Left colon (tissue), 2 donors: ENCODE data around the gene MIOX. TPM values are rescaled to one million over a fixed set of nuclear protein-coding genes. Genes with fewer than 3 reads are reported as not detected.

Source experiments
- ATAC-seq: fragments of 200-7000 bp; cut with Tn5 transposase; one replicate; pipeline ENCODE4 v1.9.1; 2020; ENCODE audit warnings: mild to moderate bottlenecking, moderate library complexity
- DNase-seq, 2 donors: peaks; one replicate each; pipeline ENCODE4 v3.0.0-alpha.2; 2020
- intact Hi-C, 2 donors: fragments of 100-400 bp; cut with DNase I in 1 of 2; cut with micrococcal nuclease in 1 of 2; formaldehyde crosslinking; loops; one replicate each; pipeline versions ENCODE4 v1.11.2 to v1.14.0; 2022; cut with DNase I, micrococcal nuclease
- total RNA-seq, 2 donors: library from RNA; stranded (reverse); fragmentation: NEBNext Ultra II Directional; extraction: Animal tissue kit (Norgen Biotek cat#: 25700); gene quantifications; one replicate each; pipeline ENCODE4 v1.2.1, GENCODE V29; 2021
- donor health status: DM: no; HTN: no; CAD: no.
- donor health status: DM: yes; HTN: yes; CAD: no.

MIOX gene
- total RNA-seq, 2 donors from 2014 or later = not detected

DNA sequence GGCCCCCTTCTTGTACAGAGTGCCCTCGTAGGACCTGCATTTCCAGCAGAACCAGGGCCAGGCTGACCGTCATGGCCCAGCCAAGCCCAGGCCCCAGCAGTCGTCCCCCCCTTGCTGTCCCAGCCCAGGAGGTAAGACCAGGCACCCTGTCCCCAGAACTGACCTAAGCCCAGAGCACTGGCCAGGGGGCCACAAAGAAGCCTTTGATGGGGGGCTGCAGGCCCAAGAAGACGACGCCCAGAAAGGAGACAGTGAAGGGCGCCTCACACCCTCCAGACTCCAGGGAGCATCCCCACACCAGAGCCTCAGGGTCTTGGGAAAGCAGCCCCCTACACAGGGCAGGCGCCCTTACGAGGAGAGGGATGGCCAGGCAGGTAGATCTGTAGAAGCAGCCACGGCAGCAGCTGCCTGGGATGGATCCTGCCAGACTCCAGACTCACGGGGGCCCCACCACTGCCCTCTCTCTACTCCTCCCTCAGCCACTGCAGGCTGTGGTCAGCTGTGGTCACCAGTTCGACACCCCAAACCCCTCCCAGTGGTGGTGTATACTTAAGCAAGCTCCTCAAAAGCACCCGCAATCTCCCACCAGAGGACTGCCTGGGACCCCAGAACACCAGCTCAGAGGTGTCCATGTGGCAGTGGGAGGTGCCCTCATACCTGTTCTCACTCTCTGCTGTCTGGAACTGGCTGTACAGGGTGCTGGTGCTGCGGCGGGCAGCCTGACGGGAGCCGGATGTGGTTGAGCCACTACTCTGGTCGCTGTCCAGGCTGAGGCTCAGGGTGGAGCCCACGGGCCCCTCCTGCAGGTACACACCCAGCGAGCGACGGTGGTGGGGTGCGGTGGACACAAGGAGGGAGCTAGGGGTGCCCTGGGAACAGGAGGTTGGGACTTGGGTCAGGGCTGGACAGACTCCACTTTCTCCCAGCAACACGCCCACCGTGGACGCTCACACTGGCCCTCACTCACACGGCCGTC, 38.8 kb upstream of the MIOX start:
- ATAC-seq = no peak
- no peak for DNase-seq
- intact Hi-C loops = no loop called here

DNA sequence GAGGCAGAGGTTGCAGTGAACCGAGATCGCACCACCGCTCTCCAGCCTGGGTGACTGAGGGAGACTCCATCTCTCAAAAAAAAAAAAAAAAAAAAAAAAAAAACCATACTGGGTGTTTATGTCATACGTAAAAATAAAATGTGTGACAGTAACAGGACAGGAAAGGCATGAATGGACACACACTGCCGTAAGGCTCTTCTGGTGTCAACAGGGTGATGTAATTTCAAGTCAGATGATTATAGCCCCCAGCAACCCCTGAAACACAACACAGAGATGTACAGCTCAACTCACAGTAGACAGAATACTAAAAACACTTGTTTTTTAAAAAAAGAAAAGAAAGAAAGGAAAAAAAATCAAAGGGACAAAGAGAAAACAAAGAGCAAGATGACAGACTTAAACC, 34.0 kb upstream of the MIOX start:
- DNase-seq = no peak
- intact Hi-C loops = no loop called here
- no peak for ATAC-seq

DNA sequence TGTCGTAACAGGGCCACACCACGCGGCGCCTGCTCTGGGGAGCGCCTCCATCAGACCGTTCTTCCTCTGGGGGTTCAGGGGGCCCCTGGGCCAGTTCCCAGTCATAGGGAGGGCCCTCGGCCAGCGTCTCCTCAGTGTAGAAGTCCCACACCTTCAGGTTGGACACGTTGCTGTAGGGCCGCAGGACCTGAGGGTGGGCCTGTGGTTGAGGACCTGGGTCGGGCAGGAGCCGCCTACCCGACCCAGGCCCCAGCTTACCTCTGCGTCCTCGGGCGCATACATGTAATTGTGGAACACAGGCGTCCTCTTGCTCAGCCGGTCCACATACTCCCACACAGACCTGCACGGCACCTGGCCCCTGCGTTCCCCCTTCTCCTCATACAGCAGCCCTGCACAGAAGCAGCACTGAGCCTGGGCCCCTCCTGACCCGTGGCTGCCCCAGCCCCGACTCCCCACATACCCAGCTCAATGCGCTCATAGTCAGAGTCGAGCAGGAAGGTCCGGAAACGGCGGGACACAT, 32.0 kb upstream of the MIOX start:
- no peak for DNase-seq
- no peak for ATAC-seq
- intact Hi-C loops = no loop called here

DNA sequence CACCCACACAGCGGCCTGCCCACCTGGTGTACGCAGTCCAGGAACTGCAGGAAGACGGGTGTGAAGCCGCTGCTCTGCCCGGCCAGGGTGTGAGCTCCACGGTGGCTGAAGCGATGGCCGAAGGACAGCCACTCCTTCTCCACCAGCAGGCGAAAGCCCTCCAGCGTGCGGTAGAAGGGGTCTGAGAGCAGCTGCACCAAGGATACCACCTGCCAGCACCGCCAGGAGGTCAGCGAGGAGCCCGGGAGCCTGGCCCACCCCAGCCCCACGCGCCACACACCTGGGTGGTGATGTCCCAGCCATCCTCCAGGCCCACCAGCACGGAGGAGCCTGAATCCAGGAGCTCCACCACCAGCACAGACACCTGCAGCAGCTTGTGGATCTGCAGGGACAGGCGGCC, 31.5 kb upstream of the MIOX start:
- DNase-seq = no peak
- intact Hi-C loops = no loop called here
- no peak for ATAC-seq

DNA sequence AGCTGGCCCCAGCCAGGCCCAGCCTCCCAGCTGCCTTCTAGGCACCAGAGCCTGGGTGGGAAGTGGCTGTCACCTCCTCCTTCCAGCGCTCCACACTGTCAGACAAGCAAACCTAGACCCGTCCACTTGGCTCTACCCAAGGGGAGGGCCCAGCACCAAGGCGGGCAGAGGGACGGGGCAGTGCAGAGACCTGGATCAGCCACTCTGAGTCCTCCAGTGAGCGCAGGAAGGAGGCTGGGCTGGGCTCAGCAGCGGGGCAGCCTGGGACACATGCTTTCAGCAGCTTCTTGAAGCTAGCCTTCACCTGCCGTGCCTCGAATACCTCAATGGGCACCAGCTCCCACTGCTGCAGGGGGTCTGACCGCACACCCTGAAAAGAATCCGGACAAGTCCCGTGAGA, 30.6 kb upstream of the MIOX start:
- ATAC-seq (no peak), DNase-seq (no peak)
- intact Hi-C loops = no loop called here

DNA sequence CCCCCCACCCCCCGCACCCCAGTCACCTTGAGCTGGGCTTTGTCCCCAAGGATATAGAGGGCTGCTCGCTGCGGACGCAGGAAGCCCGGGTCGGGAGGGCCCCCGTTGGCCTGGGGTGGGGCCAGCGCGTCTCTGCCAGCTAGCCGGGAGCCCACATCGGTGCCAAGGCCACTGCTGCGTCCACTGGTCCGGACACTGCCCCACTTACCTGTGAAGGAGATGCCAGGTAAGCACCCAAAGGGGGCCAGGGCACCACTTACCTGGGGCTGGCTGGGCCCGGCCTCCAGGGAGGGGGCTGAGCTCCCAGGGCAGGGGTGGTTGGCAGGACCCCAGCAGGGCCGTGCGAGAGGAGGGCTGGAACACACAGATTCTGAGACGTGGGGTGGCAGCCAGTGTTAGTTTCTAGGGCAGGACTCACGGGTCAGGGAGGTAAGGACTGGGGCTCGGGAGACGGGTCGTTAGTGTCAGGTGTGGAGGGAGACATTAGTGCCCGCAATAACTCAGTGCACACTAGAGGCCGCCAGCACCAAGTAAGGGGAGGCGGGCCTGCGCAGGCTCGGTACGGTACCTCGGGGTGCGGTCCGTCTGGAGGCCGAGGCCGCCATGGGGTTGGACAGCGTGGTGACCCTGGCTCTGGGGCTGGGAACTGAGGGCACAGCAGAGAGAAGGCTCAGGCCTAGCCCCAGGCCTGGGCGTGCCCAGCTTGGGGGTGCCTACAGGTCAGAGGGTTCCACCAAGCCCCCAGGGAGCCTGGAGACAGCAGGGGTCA, 30.0 kb upstream of the MIOX start:
- intact Hi-C loops = no loop called here
- DNase-seq (no peak), ATAC-seq (peak; percentile 29)

DNA sequence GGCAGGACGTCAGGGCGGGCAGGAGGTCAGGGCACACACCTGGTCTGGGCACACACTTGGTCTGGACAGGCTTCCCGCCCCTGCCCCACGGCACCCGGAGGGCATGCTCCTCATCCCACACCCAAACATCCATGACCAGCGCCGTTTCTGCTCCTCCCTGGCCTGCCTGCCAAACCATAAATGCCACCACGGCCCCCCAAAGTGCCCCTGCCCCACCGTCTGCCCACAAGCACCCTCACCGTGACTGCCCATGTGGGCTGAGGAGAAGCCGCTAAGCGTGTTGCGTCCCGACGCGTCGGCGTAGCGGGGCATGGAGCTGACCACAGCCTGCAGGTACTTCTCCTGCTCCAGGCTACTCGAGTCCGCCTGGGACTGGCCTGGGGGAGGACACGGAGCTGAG, 27.6 kb upstream of the MIOX start:
- intact Hi-C loops = no loop called here
- ATAC-seq = no peak
- no peak for DNase-seq

DNA sequence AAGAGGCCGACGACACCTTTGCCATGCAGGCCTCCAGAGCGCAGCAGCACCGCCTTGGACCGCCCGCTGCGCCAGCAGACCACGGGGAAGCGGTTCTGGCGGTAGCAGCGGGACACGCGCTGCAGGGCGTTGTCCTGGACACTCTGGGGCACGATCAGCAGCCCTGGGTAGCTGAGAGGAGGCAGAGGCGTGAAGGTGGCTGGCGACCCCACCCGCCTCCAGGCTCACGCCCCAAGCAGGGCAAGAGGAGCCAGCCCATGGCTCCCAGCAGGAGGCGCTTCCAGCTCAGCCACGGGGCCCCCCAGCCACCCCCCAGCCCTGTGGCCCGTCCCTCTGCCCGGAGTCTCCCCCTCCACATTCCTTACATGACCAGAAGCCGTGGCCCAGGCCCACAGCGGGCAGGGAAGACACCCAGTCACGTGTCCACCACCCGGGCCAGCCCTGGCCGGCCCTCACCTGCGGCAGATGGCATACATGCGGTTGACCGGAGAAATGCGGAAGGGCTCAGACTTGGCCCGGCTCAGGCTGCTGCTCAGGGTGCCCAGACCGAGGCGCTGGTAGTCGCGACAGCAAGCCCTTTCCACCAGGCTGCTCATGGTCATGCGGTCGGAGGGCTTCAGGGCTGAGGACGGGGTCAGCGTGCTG, 27.0 kb upstream of the MIOX start:
- DNase-seq (no peak), ATAC-seq (peak; percentile 39)
- intact Hi-C loops = no loop called here

DNA sequence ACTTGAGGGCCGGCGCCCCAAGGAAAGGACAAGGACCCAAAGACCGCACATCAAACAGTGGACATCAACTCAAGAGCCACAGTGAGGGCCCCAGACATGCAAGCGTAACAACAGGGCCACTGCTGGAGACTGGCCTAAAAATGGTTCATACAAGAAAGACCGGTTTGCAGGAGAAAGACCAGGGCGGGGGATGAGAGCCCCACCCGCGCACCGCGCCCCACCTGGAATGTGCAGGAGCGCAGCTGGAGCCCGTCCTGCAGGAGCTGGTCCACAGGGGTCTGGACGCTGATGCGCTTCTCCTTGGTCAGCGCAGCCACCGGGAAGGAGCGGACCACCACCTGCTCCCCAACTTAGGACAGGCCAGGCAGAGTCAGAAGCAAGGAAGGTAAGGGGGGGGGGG, 25.7 kb upstream of the MIOX start:
- ATAC-seq = peak; percentile 48
- no peak for DNase-seq
- intact Hi-C loops = no loop called here

DNA sequence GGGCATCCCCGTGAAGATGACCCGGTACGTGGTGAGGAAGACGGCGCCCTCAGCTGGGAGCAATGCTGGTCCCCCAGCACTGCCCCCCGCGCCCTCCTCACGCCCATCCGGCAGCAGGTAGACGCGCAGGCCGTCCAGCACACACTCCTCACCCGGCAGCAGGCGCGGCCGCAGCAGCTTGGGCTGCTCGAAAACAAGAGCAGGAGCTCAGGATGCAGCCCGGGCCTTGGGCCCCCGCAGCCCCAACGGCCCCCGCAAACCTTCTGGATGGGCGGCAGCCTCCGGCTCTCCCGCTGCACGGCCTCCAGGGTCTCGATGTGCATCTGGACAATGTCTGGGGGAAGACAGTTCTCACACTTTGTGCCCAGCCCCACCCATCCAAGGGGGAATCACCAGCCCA, 25.1 kb upstream of the MIOX start:
- DNase-seq (no peak), ATAC-seq (no peak)
- intact Hi-C loops = no loop called here

DNA sequence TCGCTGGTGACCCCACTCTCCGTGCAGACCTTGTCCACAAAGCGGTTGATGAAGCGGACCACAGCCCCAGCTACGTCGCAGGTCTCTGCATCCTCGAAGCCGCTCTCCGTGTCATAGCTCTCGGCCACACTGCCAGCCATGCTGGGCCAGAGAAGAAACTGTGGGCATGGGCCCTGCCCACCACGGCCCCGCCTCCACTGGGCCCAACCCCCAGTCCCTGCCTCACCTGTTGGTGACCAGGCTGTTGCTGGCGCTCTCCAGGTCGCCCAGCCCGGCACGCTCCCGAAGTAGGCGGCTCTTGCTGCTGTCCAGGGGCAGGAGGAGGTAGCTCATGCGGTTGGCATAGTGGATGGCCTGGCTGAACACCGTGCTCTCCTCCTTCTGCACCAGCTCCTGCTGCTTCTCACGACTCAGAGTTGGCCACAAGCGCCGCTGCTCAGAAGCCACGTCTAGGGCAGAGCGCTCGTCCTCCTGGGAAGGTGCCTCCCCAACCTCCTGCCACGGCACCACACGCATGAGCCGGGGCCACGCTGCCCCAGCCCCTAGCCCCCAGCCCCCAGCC, 24.6 kb upstream of the MIOX start:
- ATAC-seq (peak; percentile 5), DNase-seq (no peak)
- intact Hi-C loops = no loop called here

DNA sequence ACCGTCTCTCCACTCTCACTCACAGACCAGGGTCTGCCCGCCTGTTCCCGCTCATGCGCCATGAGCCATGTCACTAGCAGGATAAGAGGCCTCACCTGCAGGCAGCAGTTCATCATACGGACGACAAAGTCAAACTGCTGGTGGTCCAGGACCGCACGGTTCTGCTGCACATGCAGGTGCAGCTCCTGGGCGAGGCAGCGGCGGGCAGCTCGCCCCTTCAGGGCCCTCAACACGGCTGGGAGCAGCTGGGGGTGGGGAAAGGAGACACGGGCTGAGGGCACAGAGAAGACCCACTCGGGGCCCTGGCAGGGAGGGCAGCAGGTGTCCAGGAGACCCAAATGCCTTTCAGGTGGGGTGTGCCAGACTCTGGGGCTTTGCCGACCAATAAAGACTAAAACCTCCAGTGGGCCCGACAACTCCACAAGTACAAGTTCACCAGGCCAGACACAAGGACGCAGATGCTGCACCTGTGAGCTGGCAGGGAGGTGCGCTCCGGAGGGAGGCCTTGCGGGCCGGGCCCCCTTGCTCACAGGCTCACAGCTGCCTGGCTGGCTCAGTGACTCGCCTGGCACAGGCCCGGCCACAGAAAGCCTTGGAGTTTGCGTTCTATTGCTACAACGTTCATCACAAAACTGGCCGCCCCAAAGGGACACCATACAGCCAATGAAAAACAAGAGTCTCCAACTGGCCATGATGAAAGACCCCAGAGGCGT, 23.3 kb upstream of the MIOX start:
- intact Hi-C loops = no loop called here
- DNase-seq = no peak
- ATAC-seq = no peak

DNA sequence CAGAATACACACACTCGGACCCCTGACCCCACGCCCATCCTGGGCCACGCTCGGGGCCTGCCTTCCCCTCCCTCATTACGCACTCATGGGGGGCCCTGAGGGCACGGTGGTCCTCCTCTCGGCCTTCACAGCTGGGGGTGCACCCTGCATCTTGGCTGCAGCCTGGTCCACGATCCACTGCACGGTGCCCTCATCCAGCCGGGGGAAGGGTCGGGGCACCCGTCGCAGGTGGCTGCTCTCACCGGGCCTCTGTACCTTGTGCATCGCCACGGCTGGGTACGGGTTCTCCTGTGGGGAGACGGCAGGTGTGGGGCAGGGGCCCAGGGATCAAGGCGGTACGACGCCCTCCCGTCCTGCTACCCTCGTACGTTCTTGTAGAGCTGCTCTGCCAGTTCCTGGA, 22.2 kb upstream of the MIOX start:
- DNase-seq = no peak
- no peak for ATAC-seq
- intact Hi-C loops = no loop called here

DNA sequence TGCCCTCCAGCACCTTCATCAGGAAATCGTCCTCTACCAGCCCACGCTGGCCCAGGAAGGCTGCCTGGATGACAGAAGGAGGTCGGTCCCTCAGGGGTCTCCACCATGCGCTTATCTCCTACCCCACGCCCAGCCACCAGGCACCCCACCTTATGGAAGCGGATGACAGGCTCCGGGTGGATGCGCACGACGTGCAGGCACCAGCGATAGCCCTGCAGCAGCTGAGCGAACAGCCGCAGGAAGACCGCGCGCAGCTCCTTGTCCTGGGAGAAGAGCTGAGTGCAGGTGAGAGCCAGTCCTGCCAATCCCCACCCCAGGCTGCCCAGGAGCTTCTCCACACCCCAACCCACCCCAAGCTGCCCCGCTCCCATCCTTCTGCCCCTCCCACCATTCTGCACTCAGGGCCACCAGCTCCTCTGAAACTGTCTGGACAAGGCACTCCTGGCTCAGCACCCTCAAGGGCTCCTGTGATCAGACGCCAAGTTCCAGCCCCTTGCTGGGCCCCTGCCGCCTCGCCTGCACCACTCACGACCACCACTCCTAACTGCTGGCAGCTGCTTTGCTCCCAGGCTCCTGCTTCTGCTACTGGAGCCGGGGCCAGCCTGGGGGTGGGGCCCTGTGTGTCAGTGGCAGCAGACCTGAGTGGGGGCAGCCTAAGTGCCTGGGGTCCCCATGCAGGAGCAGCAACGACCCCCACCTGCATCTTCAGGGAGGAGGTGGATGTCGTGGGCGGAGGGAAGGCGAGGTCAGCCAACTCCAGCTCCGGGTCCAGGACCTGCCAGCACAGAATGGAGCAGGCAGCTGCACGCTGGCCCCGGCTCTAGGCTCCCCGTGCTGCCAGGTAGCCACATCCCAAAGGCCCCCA, 21.4 kb upstream of the MIOX start:
- no peak for DNase-seq
- no peak for ATAC-seq

DNA sequence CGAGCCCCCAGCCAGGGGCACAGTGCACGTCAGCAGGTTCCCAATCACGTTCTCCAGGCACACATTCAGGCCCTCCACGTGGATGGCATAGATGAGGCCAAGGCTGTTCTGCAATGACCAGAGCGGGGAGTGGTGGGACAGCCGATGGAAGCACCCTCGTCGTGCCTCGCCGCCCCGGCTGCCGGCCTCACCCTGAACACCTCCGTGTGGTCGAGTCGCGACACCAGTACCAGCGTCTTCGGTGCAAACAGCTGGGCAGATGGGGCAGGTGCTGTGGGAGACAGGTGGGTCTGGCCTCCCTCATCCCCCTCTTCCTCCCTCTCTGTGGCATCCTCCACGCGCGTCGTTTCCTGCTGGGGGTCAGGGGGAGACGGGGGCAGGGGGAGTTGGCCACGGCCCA, 19.3 kb upstream of the MIOX start:
- DNase-seq (no peak), ATAC-seq (no peak)
- intact Hi-C loops = no loop called here

More for the DNA sequence above, 21.4 kb upstream of the MIOX start:
- intact Hi-C loops = no loop called here

DNA sequence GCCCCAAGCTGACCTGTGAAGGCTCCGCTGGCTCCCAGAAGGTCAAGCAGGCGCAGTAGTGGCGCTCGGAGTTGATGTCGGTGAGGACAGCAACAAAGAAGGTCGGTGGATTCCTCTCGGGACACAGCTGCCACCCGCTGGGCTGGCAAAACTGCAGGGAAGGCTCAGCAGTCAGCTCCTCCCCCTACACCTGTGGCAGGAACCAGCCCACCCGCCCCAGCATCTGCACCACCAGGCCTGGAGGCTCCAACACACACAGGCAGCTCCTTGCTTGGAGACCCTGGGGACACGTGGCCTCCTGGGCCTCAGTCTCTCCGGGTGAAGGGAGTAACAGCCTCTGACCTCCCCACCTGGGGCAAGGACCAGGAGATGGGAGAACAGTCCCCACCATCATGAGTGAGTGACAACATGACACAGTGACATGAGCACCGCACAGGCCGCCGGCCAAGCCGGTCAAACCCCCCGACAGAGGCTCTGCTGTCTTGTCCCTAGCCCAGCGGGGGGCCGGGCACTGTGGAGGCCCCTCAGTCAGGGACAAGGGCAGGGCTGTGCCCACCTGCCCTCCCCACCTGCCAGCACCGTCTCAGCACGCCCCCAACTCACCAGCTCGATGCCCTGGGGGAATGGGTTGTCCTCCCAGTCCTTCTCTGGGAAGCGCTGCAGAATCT, 18.8 kb upstream of the MIOX start:
- DNase-seq = no peak
- intact Hi-C loops = no loop called here
- no peak for ATAC-seq

DNA sequence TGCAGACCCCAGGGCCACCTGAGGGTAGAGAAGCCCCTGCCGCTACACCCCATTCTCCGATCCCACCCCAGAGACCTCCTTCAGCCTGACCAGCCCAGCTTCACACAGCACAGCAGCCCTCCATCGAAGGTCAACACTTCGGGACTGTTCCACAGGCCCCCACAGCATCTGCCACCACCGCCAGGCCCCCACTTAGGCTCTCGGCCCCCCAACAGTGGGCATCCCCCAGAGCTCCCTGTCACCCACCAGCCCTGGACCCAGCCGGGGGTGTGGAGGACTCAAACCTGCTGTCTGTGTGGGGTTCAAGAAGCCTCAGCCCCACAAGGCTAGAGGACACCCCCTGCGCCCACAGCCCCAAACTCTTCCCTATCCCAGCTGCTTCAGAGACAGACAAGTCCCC, 18.0 kb upstream of the MIOX start:
- DNase-seq (no peak), ATAC-seq (no peak)
- intact Hi-C loops = no loop called here
